GM18526 (cell line): ENCODE results near the gene CCHCR1.

Source experiments
- POLR2A ChIP-seq: IDR thresholded peaks from 3 replicates; pipeline ENCODE4 v1.6.1; 2011; ENCODE audit not compliant: insufficient read length; ENCODE audit errors: extremely low read depth

Gene CCHCR1

GRCh38 chr6:31092769-31093505 lies 64.7 kb downstream of the CCHCR1 start:
- no peak for TF ChIP-seq POLR2A
